ENCODE data around the gene TLCD1.

The TLCD1 gene

GRCh38 chr17:28745786-28746411 lies 19.9 kb upstream of the TLCD1 start:
- DNase-seq (ENCODE audit: low read depth): peak; percentile 96
- TF ChIP-seq CTCF (IDR thresholded peaks at IDR 0.05; ENCODE audit: insufficient read depth, low read depth, low read length, missing control alignments): no peak
- H3K4me3 ChIP-seq (ENCODE audit: low read length): peak overlapping the region; percentile 88

GRCh38 chr17:28744972-28745785 lies 19.1 kb upstream of the TLCD1 start:
- H3K4me3 ChIP-seq (ENCODE audit: low read length): peak overlapping the region; percentile 88
- DNase-seq (ENCODE audit: low read depth): peak; percentile 62
- TF ChIP-seq CTCF (IDR thresholded peaks at IDR 0.05; ENCODE audit: insufficient read depth, low read depth, low read length, missing control alignments): peak; percentile 4

- H3K4me3 ChIP-seq (ENCODE audit: low read length): peak overlapping the region; percentile 88
- no peak for TF ChIP-seq CTCF (IDR thresholded peaks at IDR 0.05; ENCODE audit: insufficient read depth, low read depth, low read length, missing control alignments)
- DNase-seq (ENCODE audit: low read depth): peak; percentile 37
Measured at GRCh38 chr17:28744104-28744971, 18.3 kb upstream of the TLCD1 start.

GRCh38 chr17:28743243-28744103 lies 17.4 kb upstream of the TLCD1 start, which contains the start of gene TRAF4:
TSS of gene TRAF4 (plus strand) at chr17:28744011. CDS start at chr17:28744113, 102 bp downstream.
- DNase-seq (ENCODE audit: low read depth): peak; percentile 82
- TF ChIP-seq CTCF (IDR thresholded peaks at IDR 0.05; ENCODE audit: insufficient read depth, low read depth, low read length, missing control alignments): peak; percentile 29

GRCh38 chr17:28741358-28742349 lies 15.6 kb upstream of the TLCD1 start:
- H3K4me3 ChIP-seq (ENCODE audit: low read length): no peak overlapping the region
- TF ChIP-seq CTCF (IDR thresholded peaks at IDR 0.05; ENCODE audit: insufficient read depth, low read depth, low read length, missing control alignments): no peak
- DNase-seq (ENCODE audit: low read depth): no peak

More at GRCh38 chr17:28743243-28744103, 17.4 kb upstream of the TLCD1 start, which contains the start of gene TRAF4:
- peak within 1 kb of the TSS; percentile 88 for H3K4me3 ChIP-seq (ENCODE audit: low read length)
